Adrenal gland (tissue), 12 donors: Measurements from ENCODE around the gene ING5. TPM values are rescaled to one million over a fixed set of nuclear protein-coding genes. Genes with fewer than 3 reads are reported as not detected.

Source experiments
- DNase-seq, 7 donors: peaks; one replicate each; pipeline ENCODE4 v3.0.0-alpha.2; 2019 to 2020
- H3K27ac ChIP-seq, 5 donors: fragments of 200-600 bp; sonication (generic) in 4 of 5; 1 replicate in 3 of 5; 2 replicates in 2 of 5; pipeline versions ENCODE4 v1.5.1 to v1.8.0; 2016 to 2020; ENCODE audit warnings: mild to moderate bottlenecking in 1 of 5
- H3K27me3 ChIP-seq: fragments of 200-600 bp; 2 replicates; pipeline ENCODE4 v1.8.0; 2021
- H3K36me3 ChIP-seq, 2 donors: fragments of 200-600 bp; replicated peaks in 1 of 2; 1 replicate in 1 of 2; 2 replicates in 1 of 2; pipeline versions ENCODE4 v1.5.1 to v1.8.0; 2018 to 2022
- H3K4me1 ChIP-seq, 2 donors: fragments of 200-600 bp; replicated peaks in 1 of 2; 1 replicate in 1 of 2; 2 replicates in 1 of 2; pipeline versions ENCODE4 v1.5.1 to v1.8.0; 2018 to 2021
- H3K4me3 ChIP-seq, 4 donors: fragments of 200-600 bp; sonication (generic) in 3 of 4; one replicate each; pipeline ENCODE4 v1.5.1; 2016 to 2018
- H3K9me3 ChIP-seq, 3 donors: fragments of 200-600 bp; sonication (generic) in 1 of 3; replicated peaks in 1 of 3; 1 replicate in 2 of 3; 2 replicates in 1 of 3; pipeline versions ENCODE4 v1.5.1 to v1.8.0; 2016 to 2021
- CTCF ChIP-seq, 6 experiments: fragments of 450-650 bp in 4 of 6; fragments of 200-600 bp in 2 of 6; sonication (generic) in 1 of 6; IDR thresholded peaks; 1 replicate in 5 of 6; 2 replicates in 1 of 6; pipeline versions ENCODE4 v1.5.1 to v1.8.0; 2016 to 2021; ENCODE audit warnings: antibody characterized with exemption in 6 of 6, mild to moderate bottlenecking in 2 of 6, moderate library complexity in 1 of 6
- POLR2A ChIP-seq, 2 donors: fragments of 450-650 bp; IDR thresholded peaks; one replicate each; pipeline ENCODE4 v1.6.1; 2017; ENCODE audit warnings: antibody characterized with exemption in 2 of 2, mild to moderate bottlenecking in 2 of 2, moderate library complexity in 1 of 2
- WGBS, 4 donors: extraction: QIAGEN DNeasy Blood & Tissue Kit in 2 of 4; methylation state at CpG; one replicate each; pipeline versions ENCODE4 v1.1.5 to v1.1.7; 2013 to 2017; 5-methylcytosine and 5-hydroxymethylcytosine counted together
- intact Hi-C, 2 donors: fragments of 100-400 bp; cut with DNase I; formaldehyde crosslinking; loops; one replicate each; pipeline versions ENCODE4 v1.14.1 to v1.15.0; 2022 to 2023
- polyA plus RNA-seq, 3 donors: library from polyadenylated mRNA; stranded (reverse); fragments of 200-250 nt in 2 of 3; fragments of 350-450 nt in 1 of 3; fragmentation: Illumina TruSeq in 1 of 3; extraction: RNeasy Lipid Tissue Mini Kit (QIAGEN cat#74804) in 1 of 3; gene quantifications; one replicate each; pipeline ENCODE4 v1.2.3, GENCODE V29; 2013 to 2014
- total RNA-seq, 9 donors: library from RNA; depleted of rRNA in 4 of 9; stranded (reverse); fragments of >200 nt in 4 of 9; fragments of 120-200 nt in 1 of 9; fragmentation: NEBNext Ultra II Directional in 1 of 9; extraction: Animal tissue kit (Norgen Biotek cat#: 25700) in 1 of 9; gene quantifications; one replicate each; pipeline versions ENCODE4 v1.1.0 to v1.2.4, GENCODE V29; 2013 to 2023
- donor health status: healthy with polysubstance abuse.
- donor health status: Bipolar disorder and iron deficiency.
- donor health status: DM: yes; HTN: yes; CAD: no.
- donor health status: DM: no; HTN: no; CAD: no.
- donor health status: DM: no; HTN: no; CAD: no.
- donor health status: DM: yes; HTN: yes; CAD: no.

ING5 gene
- total and polyA plus RNA-seq, 12 donors = 13.3 to 83.1 (median 31.7) TPM

GRCh38 chr2:241673189-241673663 is 28.6 kb upstream of the ING5 start:
- Histone ChIP-seq H3K9me3 (no peaks in the 10 kb centered on the region), H3K36me3 (peaks cover 0 to 60% of the 10 kb centered on the region in 2 donors)

GRCh38 chr2:241673797-241674725 is 27.8 kb upstream of the ING5 start:
- H3K27me3 ChIP-seq = no peaks in the 10 kb centered on the region
- intact Hi-C loops = no loop called here
- 86 to 91% (median 87%) methylated on average over 18 to 21 of the region's 21 CpGs for WGBS, 4 donors
- no peaks in the 10 kb centered on the region for H3K9me3 ChIP-seq
- H3K4me1 ChIP-seq = no peaks in the 10 kb centered on the region
- H3K27ac ChIP-seq = no peak overlapping the region
- no peak overlapping the region for H3K4me3 ChIP-seq
- DNase-seq = no peak
- TF ChIP-seq CTCF (IDR thresholded peaks at IDR 0.05) (no peak), POLR2A (IDR thresholded peaks at IDR 0.05) (no peak)
- H3K36me3 ChIP-seq = peaks cover 0 to 54% of the 10 kb centered on the region in 2 donors

More at GRCh38 chr2:241673189-241673663, 28.6 kb upstream of the ING5 start:
- Histone ChIP-seq H3K27ac (no peak overlapping the region), H3K27me3 (no peaks in the 10 kb centered on the region), H3K4me3 (no peak overlapping the region), H3K4me1 (no peaks in the 10 kb centered on the region)
- WGBS, 4 donors = 85 to 96% (median 93%) methylated on average over 2 to 18 of the region's 18 CpGs
- intact Hi-C loops = no loop called here
- TF ChIP-seq POLR2A (IDR thresholded peaks at IDR 0.05) = no peak
- DNase-seq = no peak

GRCh38 chr2:241675885-241676284 is 26.0 kb upstream of the ING5 start:
- H3K27ac ChIP-seq = no peak overlapping the region
- no peaks in the 10 kb centered on the region for H3K9me3 ChIP-seq
- peaks cover 0 to 4% of the 10 kb centered on the region in 2 donors for H3K4me1 ChIP-seq
- no peak for DNase-seq
- peaks cover 0 to 36% of the 10 kb centered on the region in 2 donors for H3K36me3 ChIP-seq
- TF ChIP-seq POLR2A (IDR thresholded peaks at IDR 0.05) (no peak), CTCF (IDR thresholded peaks at IDR 0.05) (no peak)
- no peak overlapping the region for H3K4me3 ChIP-seq
- intact Hi-C loops = no loop called here
- no peaks in the 10 kb centered on the region for H3K27me3 ChIP-seq
- WGBS, 4 donors = 90 to 95% (median 92%) methylated on average over 11 to 17 of the region's 17 CpGs

GRCh38 chr2:241676665-241677064 is 25.2 kb upstream of the ING5 start:
- Histone ChIP-seq H3K9me3 (no peaks in the 10 kb centered on the region), H3K27me3 (no peaks in the 10 kb centered on the region), H3K4me3 (no peak overlapping the region), H3K36me3 (peaks cover 0 to 29% of the 10 kb centered on the region in 2 donors), H3K4me1 (peaks cover 0 to 9% of the 10 kb centered on the region in 2 donors), H3K27ac (no peak overlapping the region)
- intact Hi-C loops = no loop called here
- TF ChIP-seq CTCF (IDR thresholded peaks at IDR 0.05) = no peak
- no peak for TF ChIP-seq POLR2A (IDR thresholded peaks at IDR 0.05)
- DNase-seq = no peak
- WGBS, 4 donors = 90 to 95% (median 93%) methylated on average over 14 to 17 of the region's 17 CpGs; no CpG with 5 or more reads in 1 of the 4 donors
